ENCODE data around the gene DIPK1A.

DNA sequence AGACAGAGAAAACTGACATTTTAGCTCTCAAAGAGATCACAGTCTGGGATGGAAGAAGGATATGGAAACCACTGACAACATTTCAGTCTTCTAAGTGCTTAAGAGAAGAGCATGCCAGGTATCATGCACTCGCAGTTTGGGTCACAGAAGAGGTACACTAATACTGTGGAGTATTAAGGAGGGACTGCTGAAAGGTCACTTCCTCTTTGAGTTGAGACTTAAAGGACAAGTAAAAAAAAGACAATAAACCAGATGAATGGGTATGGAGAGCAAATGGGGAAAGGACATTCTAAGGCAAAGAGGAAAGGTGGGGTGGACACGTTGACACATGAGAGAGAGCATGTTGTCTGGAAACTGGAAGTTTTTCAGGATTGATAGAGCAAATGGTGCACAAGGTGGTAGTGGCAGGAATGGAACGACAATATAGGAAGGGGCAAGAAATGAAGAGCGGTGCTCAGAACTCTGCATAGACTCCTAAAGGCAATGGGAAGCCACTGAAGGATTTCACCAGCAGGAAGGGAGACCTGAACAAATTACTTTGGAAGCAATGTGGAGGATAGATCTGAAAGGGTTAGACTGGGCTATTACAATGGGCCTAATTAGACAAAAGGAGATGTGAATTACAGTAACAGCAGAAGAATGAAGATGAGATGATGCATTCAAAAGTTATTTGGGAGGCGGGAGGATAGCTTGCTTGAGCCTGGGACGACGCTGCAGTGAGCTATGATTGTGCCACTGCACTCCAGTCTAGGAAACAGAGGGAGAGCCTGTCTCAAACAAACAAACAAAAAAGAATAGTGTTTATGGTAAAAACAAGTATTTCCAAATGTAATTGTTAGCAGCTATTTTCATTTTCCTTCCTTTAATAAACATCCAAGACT lies 11.1 kb downstream of the DIPK1A start:
- TF ChIP-seq CTCF (IDR thresholded peaks at IDR 0.05 in 8 of 11, conservative IDR thresholded peaks at IDR 0.05 in 3 of 11) (no peak), POLR2A (IDR thresholded peaks at IDR 0.05) (no peak), POLR2AphosphoS5 (IDR thresholded peaks at IDR 0.05) (no peak)

All from spleen (tissue), 7 donors.